CD4-positive, CD25-positive, alpha-beta regulatory T cell (primary cell): ENCODE results near the gene IMMP2L. TPM values are rescaled to one million over a fixed set of nuclear protein-coding genes. Genes with fewer than 3 reads are reported as not detected.
"Not testable (repeated sequence)": the region's sequence is repeated elsewhere in the genome, so short reads cannot be mapped to it uniquely, and the experiment has no call there.

Experiments used
- ATAC-seq, 2 donors: fragments of 150-1000 bp; cut with Tn5 transposase; one replicate each; pipeline ENCODE4 v1.10.0; 2021; ENCODE audit warnings: low read depth in 2 of 2, moderate number of reproducible peaks in 2 of 2, moderate library complexity in 1 of 2
- DNase-seq, 3 donors: peaks; one replicate each; pipeline versions ENCODE4 v3.0.0 to v3.0.0-alpha.2; 2012 to 2022; ENCODE audit warnings: mixed read lengths in 1 of 3
- H3K27ac ChIP-seq: one replicate; pipeline ENCODE4 v1.7.0; 2013; ENCODE audit warnings: mild to moderate bottlenecking, low read length; ENCODE audit not compliant: insufficient read depth, poor library complexity, severe bottlenecking
- H3K27me3 ChIP-seq: one replicate; pipeline ENCODE4 v1.7.0; 2013; ENCODE audit warnings: low read length; ENCODE audit not compliant: control insufficient read depth, insufficient read depth
- H3K36me3 ChIP-seq: one replicate; pipeline ENCODE4 v1.7.0; 2013; ENCODE audit warnings: mild to moderate bottlenecking, low read length, moderate library complexity; ENCODE audit not compliant: control insufficient read depth, insufficient read depth
- H3K4me1 ChIP-seq: 2 replicates; pipeline ENCODE4 v1.7.0; 2013; ENCODE audit warnings: mild to moderate bottlenecking, low read length; ENCODE audit not compliant: insufficient read depth, control insufficient read depth, poor library complexity, severe bottlenecking
- H3K4me3 ChIP-seq: one replicate; pipeline ENCODE4 v1.7.0; 2013; ENCODE audit warnings: low read depth, mild to moderate bottlenecking, low read length, moderate library complexity
- H3K9me3 ChIP-seq, 2 experiments: 1 replicate in 1 of 2; 2 replicates in 1 of 2; pipeline ENCODE4 v1.7.0; 2013; ENCODE audit warnings: low read length in 2 of 2, mild to moderate bottlenecking in 1 of 2, moderate library complexity in 1 of 2; ENCODE audit not compliant: control insufficient read depth in 2 of 2
- H3K27ac Mint-ChIP-seq, 3 donors: one replicate each; pipeline ENCODE4 v1.8.0; 2020 to 2022; ENCODE audit warnings: mild to moderate bottlenecking in 3 of 3, mixed read lengths in 3 of 3, moderate library complexity in 2 of 3
- H3K27me3 Mint-ChIP-seq: one replicate; pipeline ENCODE4 v1.8.0; 2022; ENCODE audit warnings: mild to moderate bottlenecking, mixed read lengths
- H3K36me3 Mint-ChIP-seq: one replicate; pipeline ENCODE4 v1.8.0; 2020; ENCODE audit warnings: mixed read lengths
- H3K4me1 Mint-ChIP-seq, 4 donors: one replicate each; pipeline ENCODE4 v1.8.0; 2020 to 2022; ENCODE audit warnings: mixed read lengths in 4 of 4, mild to moderate bottlenecking in 1 of 4
- H3K4me3 Mint-ChIP-seq, 4 donors: one replicate each; pipeline ENCODE4 v1.8.0; 2020 to 2022; ENCODE audit warnings: mild to moderate bottlenecking in 4 of 4, mixed read lengths in 4 of 4, moderate library complexity in 3 of 4
- H3K9me3 Mint-ChIP-seq, 7 donors: one replicate each; pipeline ENCODE4 v1.8.0; 2020 to 2022; ENCODE audit warnings: mixed read lengths in 7 of 7, mild to moderate bottlenecking in 3 of 7, moderate library complexity in 2 of 7
- polyA plus RNA-seq, 4 donors: library from polyadenylated mRNA; unstranded; fragments of 300-500 nt; fragmentation: Illumina TruSeq; gene quantifications; one replicate each; pipeline ENCODE4 v1.2.3, GENCODE V29; 2021
- total RNA-seq: library from RNA; stranded (reverse); gene quantifications from one replicate; pipeline ENCODE4 v1.2.3, GENCODE V29; 2022

Gene IMMP2L
- total and polyA plus RNA-seq, 5 donors from 2014 or later = 8.9 to 23.8 (median 17.1) TPM

DNA sequence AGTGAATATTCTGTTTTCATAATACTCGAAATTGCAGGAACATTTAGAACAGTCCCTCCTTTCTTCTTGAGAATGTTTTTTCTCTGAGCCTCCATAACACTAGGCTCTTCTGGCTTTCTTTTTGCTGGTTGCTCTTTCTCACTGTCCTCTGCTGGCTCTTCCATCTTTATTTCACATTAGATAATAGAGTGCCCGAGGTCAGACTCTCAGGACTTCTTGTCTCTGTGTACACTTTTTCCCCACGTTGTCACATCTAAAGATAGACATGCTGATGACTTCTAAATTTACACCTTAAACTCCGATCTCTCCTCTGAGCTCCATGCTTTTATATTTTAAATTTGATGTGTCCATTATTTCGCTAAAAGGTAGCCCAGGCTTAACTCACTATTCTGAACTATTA, 486.8 kb downstream of the IMMP2L start:
- no peaks in the 10 kb centered on the region for H3K36me3 Mint-ChIP-seq
- no peak overlapping the region for H3K4me3 ChIP-seq
- H3K27me3 Mint-ChIP-seq = no peaks in the 10 kb centered on the region
- no peak overlapping the region for H3K27ac ChIP-seq
- H3K27ac Mint-ChIP-seq = peak overlapping the region in 1 of 3 donors; percentile 40
- no peaks in the 10 kb centered on the region for H3K36me3 ChIP-seq
- DNase-seq = no peak
- H3K9me3 ChIP-seq = no peaks in the 10 kb centered on the region
- H3K4me3 Mint-ChIP-seq = no peak overlapping the region
- no peak for ATAC-seq
- H3K4me1 ChIP-seq = no peaks in the 10 kb centered on the region
- peaks cover 24 to 44% (median 30%) of the 10 kb centered on the region in 4 donors for H3K4me1 Mint-ChIP-seq
- no peaks in the 10 kb centered on the region for H3K9me3 Mint-ChIP-seq
- H3K27me3 ChIP-seq = no peaks in the 10 kb centered on the region

DNA sequence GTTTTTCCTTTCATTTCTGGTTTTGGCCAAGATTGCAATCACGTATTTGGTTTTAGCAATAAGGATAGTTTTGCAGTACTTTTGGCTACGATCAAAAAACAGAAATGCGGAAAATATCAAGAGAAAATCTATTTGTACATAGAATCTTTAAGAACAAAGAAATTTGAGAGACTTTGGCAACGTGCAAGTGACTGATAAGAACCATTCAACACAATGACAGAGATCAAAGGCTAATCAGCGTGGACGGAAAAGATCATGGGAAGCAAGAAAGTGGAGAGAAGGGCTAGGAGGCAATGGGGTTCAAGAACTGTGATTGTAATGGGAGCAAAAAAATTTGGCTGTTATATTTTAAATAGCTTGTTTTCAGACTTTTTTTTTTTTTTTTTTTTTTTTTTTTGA, 487.5 kb downstream of the IMMP2L start:
- peak overlapping the region in 1 of 3 donors; percentile 24 for H3K27ac Mint-ChIP-seq

DNA sequence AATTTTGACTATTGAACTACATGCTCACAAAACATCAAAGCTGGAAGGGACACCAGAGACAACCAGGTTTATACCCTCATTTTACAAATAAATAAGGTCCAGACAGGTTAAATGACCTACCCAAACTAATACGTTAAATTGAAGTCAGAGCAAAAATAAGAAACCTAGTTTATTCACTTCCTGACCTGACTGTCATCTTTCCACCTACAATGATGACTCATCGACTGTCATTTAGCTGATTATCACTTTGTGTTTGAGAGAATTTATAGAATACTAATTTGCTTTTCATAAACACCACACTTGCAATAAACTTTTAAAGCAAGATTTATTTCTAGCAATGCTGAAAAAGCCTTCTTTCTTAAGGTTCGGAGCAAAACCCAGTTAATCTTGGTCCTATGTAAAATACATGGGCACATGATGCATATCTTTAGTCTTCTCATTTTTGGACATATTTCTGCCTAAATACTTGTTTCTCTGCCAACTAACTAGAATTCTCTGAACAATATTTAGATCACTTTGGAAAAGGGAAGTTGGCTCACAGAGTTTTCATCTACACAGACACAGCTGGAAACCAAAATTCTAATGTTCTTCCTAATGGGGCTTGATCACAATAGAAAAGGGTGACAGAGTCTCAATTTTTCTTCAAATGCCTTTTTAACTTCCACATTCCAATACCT, 488.1 kb downstream of the IMMP2L start:
- DNase-seq (peak in 1 of 3 donors; percentile 72), ATAC-seq (peak in 1 of 2 donors; percentile 57)
- no peaks in the 10 kb centered on the region for H3K27me3 ChIP-seq
- H3K9me3 ChIP-seq = no peaks in the 10 kb centered on the region
- H3K27ac Mint-ChIP-seq = peak overlapping the region in 1 of 3 donors; percentile 24
- no peak overlapping the region for H3K4me3 Mint-ChIP-seq
- H3K4me1 ChIP-seq = no peaks in the 10 kb centered on the region
- peak overlapping the region; percentile 1 for H3K4me3 ChIP-seq
- peaks cover 24 to 43% (median 30%) of the 10 kb centered on the region in 4 donors for H3K4me1 Mint-ChIP-seq
- no peaks in the 10 kb centered on the region for H3K36me3 Mint-ChIP-seq
- no peaks in the 10 kb centered on the region for H3K9me3 Mint-ChIP-seq
- H3K27me3 Mint-ChIP-seq = no peaks in the 10 kb centered on the region
- H3K36me3 ChIP-seq = no peaks in the 10 kb centered on the region
- H3K27ac ChIP-seq = no peak overlapping the region

More for the DNA sequence above, 487.5 kb downstream of the IMMP2L start:
- no peak overlapping the region for H3K4me3 ChIP-seq
- Mint-ChIP-seq H3K36me3 (no peaks in the 10 kb centered on the region), H3K4me1 (peaks cover 24 to 43% (median 30%) of the 10 kb centered on the region in 4 donors), H3K27me3 (no peaks in the 10 kb centered on the region), H3K4me3 (no peak overlapping the region), H3K9me3 (no peaks in the 10 kb centered on the region)
- H3K27me3 ChIP-seq = no peaks in the 10 kb centered on the region
- no peaks in the 10 kb centered on the region for H3K4me1 ChIP-seq
- no peaks in the 10 kb centered on the region for H3K9me3 ChIP-seq
- H3K27ac ChIP-seq = no peak overlapping the region
- DNase-seq (no peak), ATAC-seq (no peak)
- H3K36me3 ChIP-seq = no peaks in the 10 kb centered on the region

DNA sequence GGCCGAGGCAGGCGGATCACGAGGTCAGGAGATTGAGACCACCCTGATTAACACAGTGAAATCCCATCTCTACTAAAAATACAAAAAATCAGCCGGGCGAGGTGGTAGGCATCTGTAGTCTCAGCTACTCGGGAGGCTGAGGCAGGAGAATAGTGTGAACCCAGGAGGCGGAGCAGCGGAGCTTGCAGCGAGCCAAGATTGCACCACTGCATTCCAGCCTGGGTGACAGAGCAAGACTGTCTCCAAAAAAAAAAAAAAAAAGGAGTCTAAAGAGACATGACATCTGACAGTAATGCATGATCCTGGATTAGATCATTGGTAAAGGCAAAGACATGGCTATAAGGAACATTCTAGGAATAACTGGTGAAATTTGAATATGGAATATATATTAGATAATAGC, 489.6 kb downstream of the IMMP2L start:
- H3K9me3 Mint-ChIP-seq, ATAC-seq, H3K36me3 ChIP-seq, H3K36me3 Mint-ChIP-seq, H3K4me1 ChIP-seq, H3K4me3 Mint-ChIP-seq, DNase-seq, H3K4me3 ChIP-seq, H3K27me3 Mint-ChIP-seq, H3K27ac ChIP-seq, H3K27me3 ChIP-seq, H3K9me3 ChIP-seq: not testable (repeated sequence)
- H3K27ac Mint-ChIP-seq = peak overlapping the region in 1 of 3 donors; percentile 43
- H3K4me1 Mint-ChIP-seq = peaks cover 23 to 42% (median 30%) of the 10 kb centered on the region in 4 donors

DNA sequence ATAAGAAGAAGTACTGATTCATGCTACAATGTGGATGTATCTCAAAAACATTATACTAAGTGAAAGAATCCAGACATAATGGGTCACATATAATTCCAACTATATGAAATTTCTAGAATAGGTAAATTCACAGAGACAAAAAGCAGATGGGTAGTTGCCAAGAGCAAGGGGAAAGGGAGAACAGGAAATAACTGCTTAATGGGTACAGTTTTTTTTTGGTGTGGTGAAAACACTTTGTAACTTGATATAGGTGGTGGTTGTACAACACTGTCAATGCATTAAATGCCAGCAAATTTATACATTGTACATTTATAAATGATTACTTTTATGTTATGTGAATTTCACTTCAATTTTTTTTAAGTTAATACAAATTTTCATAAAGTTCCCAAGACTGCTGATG, 490.7 kb downstream of the IMMP2L start:
- no peaks in the 10 kb centered on the region for H3K27me3 ChIP-seq
- H3K4me1 Mint-ChIP-seq = peaks cover 20 to 34% (median 30%) of the 10 kb centered on the region in 4 donors
- H3K4me3 ChIP-seq = no peak overlapping the region
- ATAC-seq (no peak), DNase-seq (no peak)
- no peaks in the 10 kb centered on the region for H3K4me1 ChIP-seq
- H3K27ac ChIP-seq = no peak overlapping the region
- no peaks in the 10 kb centered on the region for H3K36me3 Mint-ChIP-seq
- no peaks in the 10 kb centered on the region for H3K9me3 ChIP-seq
- H3K9me3 Mint-ChIP-seq = no peaks in the 10 kb centered on the region
- H3K4me3 Mint-ChIP-seq = no peak overlapping the region
- H3K36me3 ChIP-seq = no peaks in the 10 kb centered on the region
- H3K27ac Mint-ChIP-seq = no peak overlapping the region
- H3K27me3 Mint-ChIP-seq = no peaks in the 10 kb centered on the region

DNA sequence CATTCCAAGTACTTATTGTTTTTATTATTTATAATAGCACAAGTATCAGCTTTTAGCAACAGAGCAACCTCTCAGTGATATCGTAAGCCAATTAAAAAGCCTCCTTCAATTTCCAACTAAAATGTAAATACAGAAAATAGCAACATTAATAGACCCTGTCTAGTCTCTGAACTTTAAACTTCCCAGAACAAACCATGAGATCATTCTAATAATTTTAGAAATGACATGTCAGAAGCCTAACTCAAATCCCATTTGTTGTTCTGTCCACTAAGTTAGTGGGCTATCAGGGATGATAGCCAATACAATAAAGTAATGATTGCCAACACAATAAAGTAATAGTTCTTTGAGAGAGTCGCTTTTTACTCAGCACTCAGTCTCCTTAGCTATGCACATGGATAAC, 493.7 kb downstream of the IMMP2L start:
- H3K36me3 ChIP-seq = no peaks in the 10 kb centered on the region
- Mint-ChIP-seq H3K4me1 (peaks cover 0 to 23% (median 13%) of the 10 kb centered on the region in 4 donors), H3K9me3 (peaks cover 0 to 8% (median 4%) of the 10 kb centered on the region in 7 donors), H3K4me3 (no peak overlapping the region), H3K27ac (no peak overlapping the region), H3K36me3 (peaks cover under 1% of the 10 kb centered on the region), H3K27me3 (no peaks in the 10 kb centered on the region)
- no peak for DNase-seq
- no peak overlapping the region for H3K27ac ChIP-seq
- H3K4me3 ChIP-seq = no peak overlapping the region
- H3K4me1 ChIP-seq = no peaks in the 10 kb centered on the region
- no peak for ATAC-seq
- no peaks in the 10 kb centered on the region for H3K27me3 ChIP-seq
- peaks cover 0 to 1% of the 10 kb centered on the region in 2 experiments for H3K9me3 ChIP-seq

DNA sequence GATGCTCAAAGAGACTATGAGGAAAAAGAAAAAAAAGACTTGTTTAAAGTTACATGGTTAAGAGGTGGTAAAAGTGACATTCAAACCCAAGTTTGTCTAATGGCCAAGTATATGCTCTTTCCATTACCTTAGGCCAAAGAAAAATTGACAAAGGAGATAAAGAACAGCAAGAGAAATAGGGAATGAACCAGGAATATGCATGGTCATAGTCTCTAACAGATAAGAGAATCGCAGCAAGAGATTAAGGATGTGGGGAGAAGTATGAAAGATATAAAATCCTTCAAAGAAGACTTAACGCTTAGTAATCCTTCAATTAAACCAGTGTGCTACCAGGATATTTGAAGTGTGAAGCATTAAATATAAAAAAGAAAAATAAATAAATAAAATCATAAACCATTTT, 494.6 kb downstream of the IMMP2L start:
- Histone ChIP-seq H3K9me3 (peaks cover 6 to 11% of the 10 kb centered on the region in 2 experiments), H3K27me3 (no peaks in the 10 kb centered on the region), H3K4me1 (no peaks in the 10 kb centered on the region), H3K4me3 (no peak overlapping the region), H3K36me3 (no peaks in the 10 kb centered on the region), H3K27ac (no peak overlapping the region)
- Mint-ChIP-seq H3K9me3 (peaks cover 0 to 12% (median 6%) of the 10 kb centered on the region in 7 donors), H3K36me3 (peaks cover 4% of the 10 kb centered on the region), H3K4me3 (no peak overlapping the region), H3K4me1 (peaks cover 0 to 14% (median 8%) of the 10 kb centered on the region in 4 donors), H3K27ac (no peak overlapping the region), H3K27me3 (no peaks in the 10 kb centered on the region)
- no peak for ATAC-seq
- no peak for DNase-seq

DNA sequence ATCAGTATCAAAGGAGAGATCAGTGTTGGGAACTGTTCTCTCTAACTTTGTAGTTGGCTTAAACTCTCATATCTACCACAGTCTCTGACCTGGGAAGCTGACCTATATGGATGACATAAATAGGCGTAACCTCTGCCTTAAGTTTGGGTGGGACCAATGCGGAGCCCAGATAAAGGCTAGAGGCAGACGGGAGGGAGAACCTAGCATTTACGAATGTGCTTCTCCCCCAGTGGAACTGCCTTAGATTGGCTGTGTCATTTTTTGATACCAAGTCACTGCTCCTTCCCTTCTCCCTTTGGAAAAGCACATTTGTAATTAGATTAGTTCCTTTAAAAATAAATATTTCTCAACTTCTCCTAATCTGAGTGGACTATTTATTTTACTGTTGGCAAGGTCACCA, 495.0 kb downstream of the IMMP2L start:
- Mint-ChIP-seq H3K4me3 (no peak overlapping the region), H3K27me3 (no peaks in the 10 kb centered on the region), H3K36me3 (peaks cover 4% of the 10 kb centered on the region), H3K4me1 (peaks cover 0 to 11% (median 8%) of the 10 kb centered on the region in 4 donors), H3K27ac (no peak overlapping the region), H3K9me3 (peaks cover 0 to 13% (median 6%) of the 10 kb centered on the region in 7 donors)
- ATAC-seq (no peak), DNase-seq (no peak)
- no peak overlapping the region for H3K27ac ChIP-seq
- H3K4me1 ChIP-seq = no peaks in the 10 kb centered on the region
- H3K27me3 ChIP-seq = no peaks in the 10 kb centered on the region
- H3K9me3 ChIP-seq = peaks cover 9 to 15% of the 10 kb centered on the region in 2 experiments
- no peak overlapping the region for H3K4me3 ChIP-seq
- no peaks in the 10 kb centered on the region for H3K36me3 ChIP-seq
